KMS-11 (cell line): Measurements from ENCODE around the gene TPRG1.

Experiments used
- H2AFZ ChIP-seq: fragments of 200-600 bp; sonication (generic); 2 replicates; pipeline ENCODE4 v1.6.1; 2016; ENCODE audit warnings: antibody characterized with exemption, mixed run types, low read depth
- H3K27ac ChIP-seq: fragments of 200-600 bp; sonication (generic); 2 replicates; pipeline ENCODE4 v1.6.1; 2016; ENCODE audit warnings: mild to moderate bottlenecking, mixed run types
- H3K27me3 ChIP-seq: fragments of 200-600 bp; sonication (generic); 2 replicates; pipeline ENCODE4 v1.6.1; 2017; ENCODE audit warnings: mild to moderate bottlenecking, low read depth, mixed run types, moderate library complexity; ENCODE audit not compliant: insufficient read depth
- H3K36me3 ChIP-seq: fragments of 200-600 bp; sonication (generic); 2 replicates; pipeline ENCODE4 v1.6.1; 2017; ENCODE audit warnings: mild to moderate bottlenecking, mixed run types; ENCODE audit not compliant: insufficient read depth
- H3K4me1 ChIP-seq: fragments of 200-600 bp; sonication (generic); 2 replicates; pipeline ENCODE4 v1.6.1; 2016; ENCODE audit warnings: mild to moderate bottlenecking, low read depth, mixed run types; ENCODE audit not compliant: poor library complexity, severe bottlenecking
- H3K4me2 ChIP-seq: fragments of 200-600 bp; sonication (generic); 2 replicates; pipeline ENCODE4 v1.7.0; 2016; ENCODE audit warnings: mild to moderate bottlenecking, mixed run types
- H3K4me3 ChIP-seq: fragments of 200-600 bp; sonication (generic); IDR thresholded peaks from 2 replicates; pipeline ENCODE4 v1.6.1; 2017; ENCODE audit warnings: low read depth, low read length, mixed read lengths; ENCODE audit not compliant: insufficient read depth
- H3K79me2 ChIP-seq: fragments of 200-600 bp; sonication (generic); 2 replicates; pipeline ENCODE4 v1.6.1; 2016; ENCODE audit warnings: low read depth, mixed run types; ENCODE audit not compliant: insufficient read depth
- H3K9ac ChIP-seq: fragments of 200-600 bp; sonication (generic); 2 replicates; pipeline ENCODE4 v1.6.1; 2016; ENCODE audit warnings: mild to moderate bottlenecking, mixed run types
- H4K20me1 ChIP-seq: fragments of 200-600 bp; sonication (generic); 2 replicates; pipeline ENCODE4 v1.6.1; 2016; ENCODE audit warnings: mild to moderate bottlenecking, mixed run types; ENCODE audit not compliant: insufficient read depth
- CTCF ChIP-seq: fragments of 200-600 bp; sonication (generic); conservative IDR thresholded peaks from 2 replicates; pipeline ENCODE4 v1.6.1; 2017; ENCODE audit warnings: low read depth, mild to moderate bottlenecking, antibody characterized with exemption, low read length, moderate library complexity, mixed read lengths

The TPRG1 gene

GRCh38 chr3:189149203-189149602, 22.6 kb upstream of the TPRG1 start:
- H2AFZ ChIP-seq: no peak overlapping the region
- no peak for TF ChIP-seq CTCF

GRCh38 chr3:189157232-189158007, 14.4 kb upstream of the TPRG1 start:
- H3K79me2 ChIP-seq: no peaks in the 10 kb centered on the region
- H3K4me3 ChIP-seq: no peak overlapping the region
- no peaks in the 10 kb centered on the region for H4K20me1 ChIP-seq
- no peak for TF ChIP-seq CTCF
- H3K27me3 ChIP-seq: no peaks in the 10 kb centered on the region
- no peak overlapping the region for H3K9ac ChIP-seq
- H3K36me3 ChIP-seq: no peaks in the 10 kb centered on the region
- H2AFZ ChIP-seq: no peak overlapping the region
- no peaks in the 10 kb centered on the region for H3K4me1 ChIP-seq
- H3K4me2 ChIP-seq: no peak overlapping the region
- H3K27ac ChIP-seq: no peak overlapping the region

More at GRCh38 chr3:189149203-189149602, 22.6 kb upstream of the TPRG1 start:
- Histone ChIP-seq H3K79me2 (no peaks in the 10 kb centered on the region), H3K4me2 (no peak overlapping the region), H3K4me1 (no peaks in the 10 kb centered on the region), H4K20me1 (no peaks in the 10 kb centered on the region), H3K36me3 (no peaks in the 10 kb centered on the region), H3K27ac (no peak overlapping the region), H3K4me3 (no peak overlapping the region), H3K27me3 (no peaks in the 10 kb centered on the region), H3K9ac (no peak overlapping the region)

- H3K4me1 ChIP-seq: no peaks in the 10 kb centered on the region
- no peaks in the 10 kb centered on the region for H3K79me2 ChIP-seq
- no peak for TF ChIP-seq CTCF
- no peak overlapping the region for H3K27ac ChIP-seq
- H3K27me3 ChIP-seq: no peaks in the 10 kb centered on the region
- no peak overlapping the region for H3K9ac ChIP-seq
- H4K20me1 ChIP-seq: no peaks in the 10 kb centered on the region
- no peak overlapping the region for H3K4me2 ChIP-seq
- no peak overlapping the region for H3K4me3 ChIP-seq
- H3K36me3 ChIP-seq: no peaks in the 10 kb centered on the region
- no peak overlapping the region for H2AFZ ChIP-seq
Observed at GRCh38 chr3:189158034-189158433, 13.7 kb upstream of the TPRG1 start.

- H3K27ac ChIP-seq: no peak overlapping the region
- no peaks in the 10 kb centered on the region for H3K4me1 ChIP-seq
- no peaks in the 10 kb centered on the region for H3K36me3 ChIP-seq
- no peak for TF ChIP-seq CTCF
- H3K4me2 ChIP-seq: no peak overlapping the region
- no peaks in the 10 kb centered on the region for H3K79me2 ChIP-seq
- no peak overlapping the region for H3K9ac ChIP-seq
- H3K27me3 ChIP-seq: no peaks in the 10 kb centered on the region
- H4K20me1 ChIP-seq: no peaks in the 10 kb centered on the region
- no peak overlapping the region for H3K4me3 ChIP-seq
- H2AFZ ChIP-seq: no peak overlapping the region
Observed at GRCh38 chr3:189160519-189161309, 11.1 kb upstream of the TPRG1 start.
